HG03342 (cell line): ENCODE results near the gene UBE4B.
"Not testable (repeated sequence)": the region's sequence is repeated elsewhere in the genome, so short reads cannot be mapped to it uniquely, and the experiment has no call there.

Experiments used
- ATAC-seq: cut with Tn5 transposase; IDR thresholded peaks from one replicate; pipeline ENCODE4 v1.9.1; 2021; ENCODE audit warnings: mild to moderate bottlenecking, moderate library complexity; ENCODE audit not compliant: unreplicated experiment

The UBE4B gene

GRCh38 chr1:10070206-10070605, 37.4 kb downstream of the UBE4B start:
- no peak for ATAC-seq

GRCh38 chr1:10071640-10072039, 38.9 kb downstream of the UBE4B start:
- no peak for ATAC-seq

GRCh38 chr1:10073371-10073770, 40.6 kb downstream of the UBE4B start:
- ATAC-seq: not testable (repeated sequence)

GRCh38 chr1:10074059-10074851, 41.5 kb downstream of the UBE4B start:
- no peak for ATAC-seq

GRCh38 chr1:10074852-10075730, 42.3 kb downstream of the UBE4B start:
- no peak for ATAC-seq

GRCh38 chr1:10075732-10076131, 43.0 kb downstream of the UBE4B start:
- ATAC-seq: no peak

GRCh38 chr1:10078494-10078893, 45.7 kb downstream of the UBE4B start:
- no peak for ATAC-seq

GRCh38 chr1:10080523-10080922, 47.8 kb downstream of the UBE4B start:
- no peak for ATAC-seq

- no peak for ATAC-seq
Measured at GRCh38 chr1:10082785-10083479, 50.2 kb downstream of the UBE4B start.

GRCh38 chr1:10084045-10084444, 51.3 kb downstream of the UBE4B start:
- no peak for ATAC-seq

- no peak for ATAC-seq
Measured at GRCh38 chr1:10085076-10085475, 52.3 kb downstream of the UBE4B start.

- ATAC-seq: no peak
Measured at GRCh38 chr1:10087210-10087609, 54.5 kb downstream of the UBE4B start.

- ATAC-seq: no peak
Measured at GRCh38 chr1:10101929-10102328, 69.2 kb downstream of the UBE4B start.

- ATAC-seq: no peak
Measured at GRCh38 chr1:10103193-10103592, 70.4 kb downstream of the UBE4B start.

- no peak for ATAC-seq
Measured at GRCh38 chr1:10104834-10105233, 72.1 kb downstream of the UBE4B start.

GRCh38 chr1:10105484-10105883, 72.7 kb downstream of the UBE4B start:
- ATAC-seq: no peak

GRCh38 chr1:10106241-10106640, 73.5 kb downstream of the UBE4B start:
- ATAC-seq: no peak

GRCh38 chr1:10106756-10107475, 74.2 kb downstream of the UBE4B start:
- ATAC-seq: no peak

GRCh38 chr1:10107476-10107847, 74.7 kb downstream of the UBE4B start:
- not testable (repeated sequence) for ATAC-seq

- ATAC-seq: no peak
Measured at GRCh38 chr1:10108134-10108663, 75.4 kb downstream of the UBE4B start.
